ENCODE results near the gene MOGAT1. TPM values are rescaled to one million over a fixed set of nuclear protein-coding genes. Genes with fewer than 3 reads are reported as not detected.

Gene MOGAT1
- total and polyA plus RNA-seq, 9 of the 15 experiments (the other 6 are each of a cell fraction or from before 2014, with no cell fraction given): not detected

GRCh38 chr2:222743251-222743812, 71.9 kb downstream of the MOGAT1 start (continued):
- TF ChIP-seq ZBTB40 (IDR thresholded peaks at IDR 0.05): no peak
- no peak for TF ChIP-seq ZBTB40 (CRISPR knock-in tag; IDR thresholded peaks at IDR 0.05)
- TF ChIP-seq E2F8 (IDR thresholded peaks at IDR 0.05; ENCODE audit: low read depth, partially characterized antibody): no peak
- no peak for TF ChIP-seq ARID3B (CRISPR knock-in tag; IDR thresholded peaks at IDR 0.05; ENCODE audit: borderline replicate concordance)
